ENCODE measurements around the gene ATP6V1F.

DNA sequence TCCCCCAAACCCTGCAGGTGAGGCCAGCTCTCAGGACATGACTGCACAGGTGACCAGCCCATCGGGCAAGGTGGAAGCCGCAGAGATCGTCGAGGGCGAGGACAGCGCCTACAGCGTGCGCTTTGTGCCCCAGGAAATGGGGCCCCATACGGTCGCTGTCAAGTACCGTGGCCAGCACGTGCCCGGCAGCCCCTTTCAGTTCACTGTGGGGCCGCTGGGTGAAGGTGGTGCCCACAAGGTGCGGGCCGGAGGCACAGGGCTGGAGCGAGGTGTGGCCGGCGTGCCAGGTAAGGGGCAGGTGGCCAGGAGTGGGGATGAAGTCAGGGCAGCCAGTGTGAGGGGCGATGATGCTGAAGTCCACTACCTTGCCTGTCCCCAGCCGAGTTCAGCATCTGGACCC, 8.3 kb upstream of the ATP6V1F start:
- TF ChIP-seq, protein P1, sequence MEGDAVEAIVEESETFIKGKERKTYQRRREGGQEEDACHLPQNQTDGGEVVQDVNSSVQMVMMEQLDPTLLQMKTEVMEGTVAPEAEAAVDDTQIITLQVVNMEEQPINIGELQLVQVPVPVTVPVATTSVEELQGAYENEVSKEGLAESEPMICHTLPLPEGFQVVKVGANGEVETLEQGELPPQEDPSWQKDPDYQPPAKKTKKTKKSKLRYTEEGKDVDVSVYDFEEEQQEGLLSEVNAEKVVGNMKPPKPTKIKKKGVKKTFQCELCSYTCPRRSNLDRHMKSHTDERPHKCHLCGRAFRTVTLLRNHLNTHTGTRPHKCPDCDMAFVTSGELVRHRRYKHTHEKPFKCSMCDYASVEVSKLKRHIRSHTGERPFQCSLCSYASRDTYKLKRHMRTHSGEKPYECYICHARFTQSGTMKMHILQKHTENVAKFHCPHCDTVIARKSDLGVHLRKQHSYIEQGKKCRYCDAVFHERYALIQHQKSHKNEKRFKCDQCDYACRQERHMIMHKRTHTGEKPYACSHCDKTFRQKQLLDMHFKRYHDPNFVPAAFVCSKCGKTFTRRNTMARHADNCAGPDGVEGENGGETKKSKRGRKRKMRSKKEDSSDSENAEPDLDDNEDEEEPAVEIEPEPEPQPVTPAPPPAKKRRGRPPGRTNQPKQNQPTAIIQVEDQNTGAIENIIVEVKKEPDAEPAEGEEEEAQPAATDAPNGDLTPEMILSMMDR (IDR thresholded peaks at IDR 0.05), result no peak
- TF ChIP-seq POLR2A (IDR thresholded peaks at IDR 0.05) (no peak), POLR2AphosphoS5 (IDR thresholded peaks at IDR 0.05; ENCODE audit: insufficient read depth in 1 of 2, low read depth in 1 of 2) (no peak)
